Heart left ventricle (tissue), 16 donors: ENCODE results near the gene SSUH2. TPM values are rescaled to one million over a fixed set of nuclear protein-coding genes. Genes with fewer than 3 reads are reported as not detected.

Experiments used
- ATAC-seq, 4 donors: fragments of 200-7000 bp; cut with Tn5 transposase; one replicate each; pipeline ENCODE4 v1.9.1; 2020 to 2022; ENCODE audit warnings: moderate library complexity in 4 of 4, mild to moderate bottlenecking in 3 of 4, moderate number of reproducible peaks in 1 of 4
- DNase-seq, 5 donors: peaks; one replicate each; pipeline ENCODE4 v3.0.0-alpha.2; 2020
- H3K27ac ChIP-seq, 12 donors: fragments of 200-600 bp; sonication (generic) in 4 of 12; one replicate each; pipeline versions ENCODE4 v1.5.0 to v1.8.0; 2016 to 2022; ENCODE audit warnings: mild to moderate bottlenecking in 2 of 12
- H3K27me3 ChIP-seq, 9 donors: fragments of 200-600 bp; sonication (generic) in 2 of 9; one replicate each; pipeline versions ENCODE4 v1.5.1 to v1.8.0; 2016 to 2022; ENCODE audit warnings: mild to moderate bottlenecking in 3 of 9
- H3K36me3 ChIP-seq, 9 donors: fragments of 200-600 bp; sonication (generic) in 2 of 9; one replicate each; pipeline versions ENCODE4 v1.5.0 to v1.8.0; 2018 to 2022; ENCODE audit warnings: mild to moderate bottlenecking in 2 of 9
- H3K4me1 ChIP-seq, 12 donors: fragments of 200-600 bp; sonication (generic) in 4 of 12; one replicate each; pipeline versions ENCODE4 v1.5.0 to v1.8.0; 2016 to 2022; ENCODE audit warnings: mild to moderate bottlenecking in 3 of 12
- H3K4me3 ChIP-seq, 12 donors: fragments of 200-600 bp; sonication (generic) in 4 of 12; one replicate each; pipeline versions ENCODE4 v1.5.0 to v1.8.0; 2017 to 2022; ENCODE audit warnings: mild to moderate bottlenecking in 9 of 12, moderate library complexity in 4 of 12
- H3K9me3 ChIP-seq, 12 donors: fragments of 200-600 bp; sonication (generic) in 4 of 12; one replicate each; pipeline versions ENCODE4 v1.5.0 to v1.8.0; 2016 to 2022; ENCODE audit warnings: mild to moderate bottlenecking in 1 of 12
- CTCF ChIP-seq, 12 donors: fragments of 200-600 bp; sonication (generic) in 4 of 12; IDR thresholded peaks; one replicate each; pipeline versions ENCODE4 v1.5.0 to v1.8.0; 2018 to 2022; ENCODE audit warnings: antibody characterized with exemption in 12 of 12, mild to moderate bottlenecking in 5 of 12
- POLR2A ChIP-seq, 2 donors: fragments of 450-650 bp; IDR thresholded peaks; one replicate each; pipeline ENCODE4 v1.6.1; 2017; ENCODE audit warnings: antibody characterized with exemption in 2 of 2, mild to moderate bottlenecking in 2 of 2, moderate library complexity in 2 of 2
- WGBS, 4 donors: extraction: QIAGEN DNeasy Blood & Tissue Kit in 2 of 4; methylation state at CpG; one replicate each; pipeline versions ENCODE4 v1.1.5 to v1.1.7; 2013 to 2018; 5-methylcytosine and 5-hydroxymethylcytosine counted together
- intact Hi-C, 10 donors: fragments of 100-400 bp; cut with DNase I; formaldehyde crosslinking; loops; one replicate each; pipeline versions ENCODE4 v1.11.1 to v1.14.2; 2022
- polyA plus RNA-seq, 2 donors: library from polyadenylated mRNA; stranded (reverse); fragments of 200-250 nt; gene quantifications; one replicate each; pipeline ENCODE4 v1.2.3, GENCODE V29; 2013
- total RNA-seq, 9 donors: library from RNA; depleted of rRNA in 2 of 9; stranded (reverse); fragments of >200 nt in 2 of 9; fragmentation: NEBNext Ultra II Directional in 3 of 9; extraction: Animal tissue kit (Norgen Biotek cat#: 25700) in 3 of 9; gene quantifications; one replicate each; pipeline versions ENCODE4 v1.1.0 to v1.2.4, GENCODE V29; 2016 to 2023
- donor health status: ischemic (EF 13 %, LVEDD 7.1; RV severe dilation, severe dysfunction).
- donor health status: healthy with polysubstance abuse.
- donor health status: DM: no; HTN: yes; CAD: no.
- donor health status: DM: no; HTN: no; CAD: no.
- donor health status: ischemic (EF 25% LVEDD 6.9; RV normal size, moderate dysfunction).
- donor health status: ischemic (EF 25% LVEDD 5.7; RV mildly dilated, moderate dysfunction).
- donor health status: healthy.
- donor health status: DM: yes; HTN: yes; CAD: no.
- donor health status: ischemic (EF 35%, LVEDD 5.7; RV mildly dilated, moderate dysfunction).
- donor health status: nonischemic (EF 11% LVEDD 7.7; RV severe dilation, severe dysfunction).
- donor health status: DM: yes; HTN: yes; CAD: no.
- donor health status: PGD.
- donor health status: ischemic (EF 29% LVEDD 5.4; RV normal size, mild dysfunction).
- donor health status: nonischemic (EF 23%, LVEDD 6.1; RV moderate dilation, normal function).

The SSUH2 gene
- total and polyA plus RNA-seq, 11 donors: 0.33 to 5.3 (median 1.3) TPM; not detected in 1

GRCh38 chr3:8627201-8627940, 17.2 kb downstream of the SSUH2 start:
- TF ChIP-seq CTCF (IDR thresholded peaks at IDR 0.05) (no peak), POLR2A (IDR thresholded peaks at IDR 0.05) (no peak)
- 88% methylated on average over 10 to 19 of the region's 19 CpGs for WGBS, 4 donors
- Histone ChIP-seq H3K4me3 (no peak overlapping the region), H3K27ac (no peak overlapping the region), H3K9me3 (no peaks in the 10 kb centered on the region), H3K4me1 (peaks cover 0 to 13% (median 10%) of the 10 kb centered on the region in 12 donors), H3K27me3 (no peaks in the 10 kb centered on the region), H3K36me3 (no peaks in the 10 kb centered on the region)
- intact Hi-C loops: loop anchor here in 1 of 10 donors (10.0 kb wide), 1 partner anchor 303 kb away; no protein-coding TSS in a partner anchor
- no peak for ATAC-seq
- no peak for DNase-seq

DNA sequence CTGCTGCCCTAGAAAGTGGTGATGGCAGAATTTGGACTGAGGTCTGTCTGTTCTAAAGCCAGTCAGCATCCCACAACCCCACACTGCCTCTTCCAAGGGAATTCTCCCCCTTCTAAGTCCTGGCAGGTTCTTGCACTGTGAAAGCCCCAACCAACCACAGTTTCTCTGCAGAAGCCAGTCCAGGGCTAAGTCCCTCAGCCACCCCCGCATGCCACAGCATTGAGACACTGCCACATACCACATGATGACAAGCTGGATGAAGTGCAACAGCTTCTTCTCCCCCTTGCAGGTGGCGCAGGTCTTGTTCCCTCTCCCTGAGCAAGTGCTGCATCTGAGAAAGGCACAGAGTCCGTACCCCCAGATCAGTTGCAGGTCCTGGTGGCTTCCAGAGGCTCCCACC, 18.6 kb downstream of the SSUH2 start:
- no peak overlapping the region for H3K4me3 ChIP-seq
- WGBS, 4 donors: 81 to 92% (median 86%) methylated on average over 3 of the region's 3 CpGs
- no peaks in the 10 kb centered on the region for H3K36me3 ChIP-seq
- no peaks in the 10 kb centered on the region for H3K9me3 ChIP-seq
- no peaks in the 10 kb centered on the region for H3K27me3 ChIP-seq
- intact Hi-C loops: loop anchor here in 1 of 10 donors (10.0 kb wide), 1 partner anchor 301 kb away; no protein-coding TSS in a partner anchor
- no peak for ATAC-seq
- TF ChIP-seq POLR2A (IDR thresholded peaks at IDR 0.05) (no peak), CTCF (IDR thresholded peaks at IDR 0.05) (no peak)
- H3K27ac ChIP-seq: no peak overlapping the region
- peaks cover 0 to 21% (median 12%) of the 10 kb centered on the region in 12 donors for H3K4me1 ChIP-seq
- no peak for DNase-seq

GRCh38 chr3:8624612-8625011, 20.0 kb downstream of the SSUH2 start:
- H3K36me3 ChIP-seq: no peaks in the 10 kb centered on the region
- no peaks in the 10 kb centered on the region for H3K9me3 ChIP-seq
- intact Hi-C loops: loop anchor here in 9 of 10 donors (5.0 to 10.0 kb wide), 3 partner anchors 142 to 300 kb away; no protein-coding TSS in a partner anchor
- 97 to 99% (median 98%) methylated on average over 6 to 7 of the region's 7 CpGs for WGBS, 4 donors
- H3K4me1 ChIP-seq: peaks cover 0 to 25% (median 12%) of the 10 kb centered on the region in 12 donors
- H3K27ac ChIP-seq: no peak overlapping the region
- TF ChIP-seq CTCF (IDR thresholded peaks at IDR 0.05) (no peak), POLR2A (IDR thresholded peaks at IDR 0.05) (no peak)
- no peaks in the 10 kb centered on the region for H3K27me3 ChIP-seq
- DNase-seq (no peak), ATAC-seq (no peak)
- H3K4me3 ChIP-seq: no peak overlapping the region

- TF ChIP-seq POLR2A (IDR thresholded peaks at IDR 0.05) (no peak), CTCF (IDR thresholded peaks at IDR 0.05) (no peak)
- no peak overlapping the region for H3K27ac ChIP-seq
- WGBS, 4 donors: 86 to 88% (median 87%) methylated on average over 12 to 14 of the region's 14 CpGs
- DNase-seq: no peak
- intact Hi-C loops: loop anchor here (2.0 to 10.0 kb wide), 4 partner anchors 141 to 299 kb away; no protein-coding TSS in a partner anchor
- ATAC-seq: peak in 1 of 4 donors; percentile 9
- no peaks in the 10 kb centered on the region for H3K36me3 ChIP-seq
- H3K4me1 ChIP-seq: peaks cover 0 to 25% (median 12%) of the 10 kb centered on the region in 12 donors
- H3K4me3 ChIP-seq: no peak overlapping the region
- peaks cover 0 to 6% (median 0%) of the 10 kb centered on the region in 12 donors for H3K9me3 ChIP-seq
- H3K27me3 ChIP-seq: no peaks in the 10 kb centered on the region
Measured at GRCh38 chr3:8623741-8624140, 20.9 kb downstream of the SSUH2 start.
